H9 (cell line): ENCODE results near the gene DUSP18. TPM values are rescaled to one million over a fixed set of nuclear protein-coding genes. Genes with fewer than 3 reads are reported as not detected.

ENCODE experiments used
- DNase-seq: peaks from one replicate; pipeline ENCODE4 v3.0.0-alpha.2; 2017
- H2AFZ ChIP-seq: one replicate; pipeline ENCODE4 v1.6.1; 2013; ENCODE audit warnings: mild to moderate bottlenecking, low read length, control low read depth, moderate library complexity
- H2AK5ac ChIP-seq: 2 replicates; pipeline ENCODE4 v1.6.1; 2013; ENCODE audit warnings: low read length, control low read depth, mixed read lengths; ENCODE audit not compliant: insufficient read length
- H2BK120ac ChIP-seq: one replicate; pipeline ENCODE4 v1.6.1; 2013; ENCODE audit warnings: low read depth, mild to moderate bottlenecking, low read length, control low read depth, inconsistent platforms; ENCODE audit not compliant: poor library complexity, severe bottlenecking
- H2BK12ac ChIP-seq: 2 replicates; pipeline ENCODE4 v1.6.1; 2013; ENCODE audit warnings: low read length, control low read depth, mixed read lengths, low read depth; ENCODE audit not compliant: insufficient read length
- H2BK15ac ChIP-seq: 2 replicates; pipeline ENCODE4 v1.6.1; 2013; ENCODE audit warnings: low read depth, low read length, control low read depth
- H2BK20ac ChIP-seq: one replicate; pipeline ENCODE4 v1.6.1; 2013; ENCODE audit warnings: low read depth, mild to moderate bottlenecking, low read length, control low read depth, inconsistent platforms; ENCODE audit not compliant: poor library complexity, severe bottlenecking
- H2BK5ac ChIP-seq: 2 replicates; pipeline ENCODE4 v1.6.1; 2013; ENCODE audit warnings: low read length, control low read depth, mixed read lengths; ENCODE audit not compliant: insufficient read length
- H3K14ac ChIP-seq: 2 replicates; pipeline ENCODE4 v1.6.1; 2013; ENCODE audit warnings: low read length, control low read depth; ENCODE audit not compliant: insufficient read depth
- H3K18ac ChIP-seq: 2 replicates; pipeline ENCODE4 v1.6.1; 2013; ENCODE audit warnings: low read depth, mild to moderate bottlenecking, mixed read lengths, low read length, control low read depth; ENCODE audit not compliant: insufficient read length
- H3K23ac ChIP-seq: 2 replicates; pipeline ENCODE4 v1.6.1; 2013; ENCODE audit warnings: low read length, control low read depth, mixed read lengths, low read depth; ENCODE audit not compliant: insufficient read length
- H3K23me2 ChIP-seq: 2 replicates; pipeline ENCODE4 v1.6.1; 2013; ENCODE audit warnings: low read depth, mild to moderate bottlenecking, mixed read lengths, low read length, control low read depth; ENCODE audit not compliant: insufficient read length, poor library complexity, severe bottlenecking
- H3K27ac ChIP-seq: 2 replicates; pipeline ENCODE4 v1.5.1; 2013; ENCODE audit warnings: low read length, control low read depth, mixed read lengths, low read depth; ENCODE audit not compliant: insufficient read length
- H3K27me3 ChIP-seq: 2 replicates; pipeline ENCODE4 v1.6.1; 2013; ENCODE audit warnings: low read length, control low read depth, inconsistent platforms; ENCODE audit not compliant: insufficient read depth
- H3K4ac ChIP-seq: 2 replicates; pipeline ENCODE4 v1.6.1; 2013; ENCODE audit warnings: low read depth, mild to moderate bottlenecking, control low read depth, inconsistent platforms, low read length, moderate library complexity
- H3K4me1 ChIP-seq: 2 replicates; pipeline ENCODE4 v1.6.1; 2013; ENCODE audit warnings: low read length, control low read depth, inconsistent platforms; ENCODE audit not compliant: insufficient read depth
- H3K4me2 ChIP-seq: 2 replicates; pipeline ENCODE4 v1.6.1; 2013; ENCODE audit warnings: low read length, control low read depth, mixed read lengths; ENCODE audit not compliant: insufficient read length, insufficient read depth
- H3K56ac ChIP-seq: 2 replicates; pipeline ENCODE4 v1.6.1; 2013; ENCODE audit warnings: low read depth, mild to moderate bottlenecking, mixed read lengths, low read length, control low read depth; ENCODE audit not compliant: insufficient read length
- H3K79me1 ChIP-seq: 2 replicates; pipeline ENCODE4 v1.6.1; 2013; ENCODE audit warnings: low read depth, mild to moderate bottlenecking, moderate library complexity, low read length, control low read depth, inconsistent platforms; ENCODE audit not compliant: insufficient read depth, poor library complexity, severe bottlenecking
- H3K79me2 ChIP-seq: 2 replicates; pipeline ENCODE4 v1.6.1; 2013; ENCODE audit warnings: low read length, control low read depth, inconsistent platforms; ENCODE audit not compliant: insufficient read depth
- H3K9ac ChIP-seq: 2 replicates; pipeline ENCODE4 v1.6.1; 2013; ENCODE audit warnings: low read length, control low read depth, mixed read lengths; ENCODE audit not compliant: insufficient read length; ENCODE audit errors: extremely low read depth
- H3K9me3 ChIP-seq: one replicate; pipeline ENCODE4 v1.6.1; 2013; ENCODE audit warnings: low read depth, low read length, inconsistent platforms; ENCODE audit not compliant: control insufficient read depth
- H3T11ph ChIP-seq: one replicate; pipeline ENCODE4 v1.6.1; 2013; ENCODE audit warnings: mild to moderate bottlenecking, low read length, control low read depth, inconsistent platforms
- H4K20me1 ChIP-seq: one replicate; pipeline ENCODE4 v1.6.1; 2013; ENCODE audit not compliant: control insufficient read depth, insufficient read length, insufficient read depth
- H4K5ac ChIP-seq: 2 replicates; pipeline ENCODE4 v1.6.1; 2013; ENCODE audit warnings: low read depth, mild to moderate bottlenecking, mixed read lengths, low read length, control low read depth; ENCODE audit not compliant: insufficient read length
- H4K8ac ChIP-seq: replicated peaks from 2 replicates; pipeline ENCODE4 v1.6.1; 2013; ENCODE audit warnings: low read length, control low read depth, mixed read lengths, low read depth; ENCODE audit not compliant: insufficient read length
- H4K91ac ChIP-seq: 2 replicates; pipeline ENCODE4 v1.6.1; 2013; ENCODE audit warnings: low read depth, mild to moderate bottlenecking, moderate library complexity, mixed read lengths, low read length, control low read depth; ENCODE audit not compliant: insufficient read length
- H3K27ac Mint-ChIP-seq, 3 experiments: 2 replicates in 2 of 3; 3 replicates in 1 of 3; pipeline ENCODE4 v1.8.0; 2020 to 2021; ENCODE audit warnings: mixed read lengths in 3 of 3, mild to moderate bottlenecking in 1 of 3, moderate library complexity in 1 of 3
- H3K27me3 Mint-ChIP-seq: 2 replicates; pipeline ENCODE4 v1.8.0; 2021; ENCODE audit warnings: low read depth, mild to moderate bottlenecking, moderate library complexity, mixed read lengths
- H3K36me3 Mint-ChIP-seq, 3 experiments: 2 replicates in 2 of 3; 3 replicates in 1 of 3; pipeline ENCODE4 v1.8.0; 2020 to 2021; ENCODE audit warnings: low read depth in 3 of 3, mixed read lengths in 3 of 3; ENCODE audit not compliant: insufficient read depth in 1 of 3
- H3K4me1 Mint-ChIP-seq, 2 experiments: 2 replicates each; pipeline ENCODE4 v1.8.0; 2020; ENCODE audit warnings: mixed read lengths in 2 of 2
- H3K4me3 Mint-ChIP-seq, 2 experiments: 2 replicates in 1 of 2; 3 replicates in 1 of 2; pipeline ENCODE4 v1.8.0; 2020 to 2021; ENCODE audit warnings: mild to moderate bottlenecking in 2 of 2, mixed read lengths in 2 of 2, moderate library complexity in 1 of 2
- H3K9me3 Mint-ChIP-seq, 2 experiments: 2 replicates in 1 of 2; 3 replicates in 1 of 2; pipeline ENCODE4 v1.8.0; 2020; ENCODE audit warnings: mild to moderate bottlenecking in 2 of 2, mixed read lengths in 2 of 2, moderate library complexity in 1 of 2
- CTCF ChIP-seq: fragments of 200-600 bp; sonication (generic); conservative IDR thresholded peaks from 3 replicates; pipeline ENCODE4 v1.8.0; 2021; ENCODE audit warnings: antibody characterized with exemption, mild to moderate bottlenecking
- WGBS: extraction: QIAGEN DNeasy Blood & Tissue Kit; methylation state at CpG from one replicate; pipeline ENCODE4 v1.1.7; 2013; ENCODE audit warnings: missing lambda C conversion rate, low lambda C conversion rate, mixed read lengths; ENCODE audit not compliant: insufficient read length; ENCODE audit errors: extremely low coverage; 5-methylcytosine and 5-hydroxymethylcytosine counted together
- total RNA-seq: library from RNA; stranded (reverse); gene quantifications from 2 replicates; pipeline ENCODE4 v1.2.1, GENCODE V29; 2021

The DUSP18 gene
- total RNA-seq, 1 experiment from 2014 or later = 2.6 TPM

- H3K9ac ChIP-seq = no peak overlapping the region
- Mint-ChIP-seq H3K27ac (no peak overlapping the region), H3K4me1 (peaks cover 22 to 26% of the 10 kb centered on the region in 2 experiments), H3K27me3 (peaks cover 10% of the 10 kb centered on the region), H3K36me3 (peaks cover 7 to 19% (median 17%) of the 10 kb centered on the region in 3 experiments; a peak in 6 of 7 replicates), H3K9me3 (peaks cover 5 to 6% of the 10 kb centered on the region in 2 experiments; a peak in 4 of 5 replicates), H3K4me3 (peak overlapping the region in 1 of 2 experiments; percentile 7; a peak in 3 of 5 replicates)
- no peaks in the 10 kb centered on the region for H4K20me1 ChIP-seq
- no peak overlapping the region for H2BK120ac ChIP-seq
- H3K14ac ChIP-seq = no peak overlapping the region
- no peak overlapping the region for H3K18ac ChIP-seq
- H2AK5ac ChIP-seq = no peak overlapping the region
- H2BK12ac ChIP-seq = no peak overlapping the region
- H3T11ph ChIP-seq = no peak overlapping the region
- no peak for DNase-seq
- TF ChIP-seq CTCF = no peak
- H2AFZ ChIP-seq = no peak overlapping the region
- H3K23me2 ChIP-seq = peaks cover 12% of the 10 kb centered on the region
- no peaks in the 10 kb centered on the region for H3K79me2 ChIP-seq
- no peak overlapping the region for H4K8ac ChIP-seq
- H3K23ac ChIP-seq = no peak overlapping the region
- no peak overlapping the region for H3K4me2 ChIP-seq
- no peak overlapping the region for H3K56ac ChIP-seq
- no peak overlapping the region for H2BK5ac ChIP-seq
- no peaks in the 10 kb centered on the region for H3K4me1 ChIP-seq
- H3K79me1 ChIP-seq = no peaks in the 10 kb centered on the region
- WGBS = no CpG with 5 or more reads among the region's 1 CpG
- H3K27ac ChIP-seq = no peak overlapping the region
- no peak overlapping the region for H4K91ac ChIP-seq
- no peak overlapping the region for H4K5ac ChIP-seq
- no peak overlapping the region for H3K4ac ChIP-seq
- no peak overlapping the region for H2BK20ac ChIP-seq
- H3K9me3 ChIP-seq = no peaks in the 10 kb centered on the region
- no peaks in the 10 kb centered on the region; the same call in 1 of the 2 replicates for H3K27me3 ChIP-seq
- no peak overlapping the region for H2BK15ac ChIP-seq
These were observed 30.0 kb downstream of the DUSP18 start for GRCh38 chr22:30637701-30638114.
